K562 (cell line): ENCODE measurements around the gene TULP4. TPM values are rescaled to one million over a fixed set of nuclear protein-coding genes. Genes with fewer than 3 reads are reported as not detected.

Experiments
- ATAC-seq: fragments of 200-7000 bp; cut with Tn5 transposase; 3 replicates; pipeline ENCODE4 v1.9.1; 2020; ENCODE audit warnings: moderate library complexity
- BruUV-seq: library from RNA; stranded (reverse); fragments of 400-500 nt; replicated peaks from 2 replicates; lab custom pipeline; 2021; lab: Mats Ljungman, UMichigan
- CTCF ChIA-PET: fragments of 300-600 bp; formaldehyde crosslinking; extraction: SDS; loops from one replicate; lab custom pipeline; 2021; ENCODE audit warnings: low intra/inter-chr PET ratio; lab: Yijun Ruan, JAX
- POLR2A ChIA-PET: fragments of 300-600, 350-650 bp; sonication (Branson Sonifier 250); formaldehyde crosslinking; extraction: SDS; loops from one replicate; lab custom pipeline; 2021; ENCODE audit warnings: antibody characterized with exemption, inconsistent platforms; lab: Yijun Ruan, JAX
- DNase-seq, 4 experiments: peaks; one replicate each; pipeline versions ENCODE4 v3.0.0 to v3.0.0-alpha.2; 2011 to 2018; ENCODE audit warnings: low spot score in 3 of 4, mixed read lengths in 3 of 4; ENCODE audit errors: extremely low read depth in 1 of 4
- FAIRE-seq: peaks from 2 replicates; lab custom pipeline; 2011; peaks lifted over from hg19 to GRCh38; lab: Jason Lieb, UNC
- H2AFZ ChIP-seq: 2 replicates; pipeline ENCODE4 v1.6.0; 2011; ENCODE audit warnings: low read depth, low read length, control low read depth, inconsistent platforms
- H3K27ac ChIP-seq: fragments of 200-600 bp; 3 replicates; pipeline ENCODE4 v1.8.0; 2011; ENCODE audit warnings: low read depth, mild to moderate bottlenecking, control low read depth, inconsistent platforms, low read length, moderate library complexity, mixed read lengths; ENCODE audit errors: extremely low read depth
- H3K27me3 ChIP-seq, 2 experiments: fragments of 300-600 bp in 1 of 2; 2 replicates in 1 of 2; 3 replicates in 1 of 2; pipeline versions ENCODE4 v1.6.0 to v1.8.0; 2011; ENCODE audit warnings: inconsistent platforms in 2 of 2, low read length in 2 of 2, mild to moderate bottlenecking in 1 of 2, mixed read lengths in 1 of 2, moderate library complexity in 1 of 2; ENCODE audit not compliant: control insufficient read depth in 2 of 2, insufficient read depth in 2 of 2
- H3K36me3 ChIP-seq: fragments of 300-600 bp; 3 replicates; pipeline ENCODE4 v1.8.0; 2011; ENCODE audit warnings: mild to moderate bottlenecking, low read length, inconsistent platforms; ENCODE audit not compliant: control insufficient read depth, insufficient read depth
- H3K4me1 ChIP-seq, 2 experiments: fragments of 200-600 bp in 1 of 2; replicated peaks in 1 of 2; 2 replicates in 1 of 2; 3 replicates in 1 of 2; pipeline versions ENCODE4 v1.5.1 to v1.8.0; 2011; ENCODE audit warnings: inconsistent platforms in 2 of 2, low read length in 2 of 2, mild to moderate bottlenecking in 1 of 2, mixed read lengths in 1 of 2, moderate library complexity in 1 of 2; ENCODE audit not compliant: control insufficient read depth in 2 of 2, insufficient read depth in 2 of 2
- H3K4me2 ChIP-seq: 2 replicates; pipeline ENCODE4 v1.6.1; 2011; ENCODE audit warnings: low read length, control low read depth, inconsistent platforms, mixed read lengths; ENCODE audit not compliant: insufficient read depth
- H3K4me3 ChIP-seq: fragments of 200-600 bp; sonication (generic), shearing (Covaris generic); 2 replicates; pipeline ENCODE4 v1.5.1; 2016; ENCODE audit warnings: control low read depth, inconsistent platforms
- H3K79me2 ChIP-seq: fragments of 200-600 bp; 3 replicates; pipeline ENCODE4 v1.8.0; 2011; ENCODE audit warnings: low read length, inconsistent platforms; ENCODE audit not compliant: control insufficient read depth, insufficient read depth
- H3K9ac ChIP-seq, 2 experiments: 2 replicates each; pipeline versions ENCODE4 v1.6.0 to v1.6.1; 2011; ENCODE audit warnings: low read depth in 2 of 2, low read length in 2 of 2, control low read depth in 1 of 2, inconsistent platforms in 1 of 2, mild to moderate bottlenecking in 1 of 2, mixed read lengths in 1 of 2; ENCODE audit not compliant: insufficient read depth in 1 of 2
- H3K9me1 ChIP-seq: one replicate; pipeline ENCODE4 v1.6.0; 2011; ENCODE audit warnings: inconsistent platforms, mild to moderate bottlenecking, low read length, moderate library complexity; ENCODE audit not compliant: control insufficient read depth, insufficient read depth
- H3K9me3 ChIP-seq: replicated peaks from 2 replicates; pipeline ENCODE4 v1.5.1; 2011; ENCODE audit warnings: low read depth, low read length, inconsistent platforms; ENCODE audit not compliant: control insufficient read depth, insufficient read depth
- H4K20me1 ChIP-seq: replicated peaks from 2 replicates; pipeline ENCODE4 v1.6.1; 2011; ENCODE audit warnings: low read length, inconsistent platforms, mixed read lengths; ENCODE audit not compliant: control insufficient read depth, insufficient read depth
- PRPF4 ChIP-seq: fragments of 200-400 bp; formaldehyde crosslinking; IDR thresholded peaks from one replicate; pipeline ENCODE4 v1.6.1; 2017; ENCODE audit warnings: low read length, low read depth, mild to moderate bottlenecking; ENCODE audit not compliant: insufficient read depth, poor library complexity, severe bottlenecking
- SRF ChIP-seq, 2 experiments: fragments of 250-450, 450-650 bp in 1 of 2; sonication (Bioruptor Pico) in 1 of 2; sonication (generic) in 1 of 2; formaldehyde crosslinking; IDR thresholded peaks; 2 replicates each; pipeline versions ENCODE4 v1.5.0 to v1.5.1; 2020 to 2022; ENCODE audit warnings: mild to moderate bottlenecking in 1 of 2, missing genetic modification reagents in 1 of 2
- ZNF282 ChIP-seq: sonication (generic); formaldehyde crosslinking; IDR thresholded peaks from 2 replicates; pipeline ENCODE4 v1.8.1; 2023; ENCODE audit warnings: missing genetic modification reagents
- WGBS: fragments of 100-300 bp; shearing (Covaris generic); methylation state at CpG from one replicate; pipeline ENCODE4 v1.1.6; 2016; ENCODE audit warnings: low coverage, mixed read lengths; ENCODE audit not compliant: insufficient coverage; ENCODE audit errors: missing lambda C conversion rate; 5-methylcytosine and 5-hydroxymethylcytosine counted together
- in situ Hi-C: fragments of 300-500 bp; cut with MboI; formaldehyde crosslinking; loops from 4 replicates; pipeline ENCODE4 v1.15.0; 2018; ENCODE audit warnings: inconsistent platforms, mixed read lengths
- intact Hi-C: fragments of 100-400 bp; cut with micrococcal nuclease; formaldehyde crosslinking; loops from 2 replicates; pipeline ENCODE4 v1.14.2; 2022
- polyA plus RNA-seq, 8 experiments: library from polyadenylated mRNA; depleted of rRNA in 4 of 8; stranded (reverse) in 5 of 8; unstranded in 3 of 8; fragments of >200 nt; fragmentation: Nextera tagmentation in 2 of 8; fragmentation: Illumina TruSeq in 1 of 8; extraction: Ambion mirVana in 2 of 8; extraction: Trizol in 1 of 8; gene quantifications; 2 replicates each; pipeline versions ENCODE4 v1.2.1 to v1.2.3, GENCODE V29; 2011 to 2014; ENCODE audit warnings: inconsistent platforms in 1 of 8, missing spikeins in 1 of 8
- total RNA-seq, 7 experiments: library from RNA; depleted of rRNA in 6 of 7; stranded (reverse); fragments of >200 nt in 6 of 7; fragmentation: Illumina TruSeq in 2 of 7; extraction: Trizol in 2 of 7; gene quantifications; 2 replicates each; pipeline versions ENCODE4 v1.2.1 to v1.2.3, GENCODE V29; 2011 to 2021; ENCODE audit warnings: low replicate concordance in 1 of 7
- TF ChIP-seq, protein P1 (sequence below): fragments of 450-650 bp; formaldehyde crosslinking; IDR thresholded peaks from 2 replicates; pipeline ENCODE4 v1.4.0; 2020; ENCODE audit warnings: mild to moderate bottlenecking, mixed read lengths
- TF ChIP-seq, protein P2 (sequence below): fragments of 250-450 bp; sonication (Bioruptor Pico); IDR thresholded peaks from 2 replicates; pipeline ENCODE4 v1.8.0; 2022; ENCODE audit warnings: moderate library complexity, mild to moderate bottlenecking, inconsistent platforms
- TF ChIP-seq, protein P3 (sequence below): fragments of 450-650 bp; formaldehyde crosslinking; IDR thresholded peaks from 2 replicates; pipeline ENCODE4 v1.4.0; 2022; ENCODE audit warnings: missing genetic modification characterization

The TULP4 gene
- total and polyA plus RNA-seq, 9 of the 15 experiments (the other 6 are each of a cell fraction or from before 2014, with no cell fraction given) = 1.2 to 50.4 (median 11.0) TPM

DNA sequence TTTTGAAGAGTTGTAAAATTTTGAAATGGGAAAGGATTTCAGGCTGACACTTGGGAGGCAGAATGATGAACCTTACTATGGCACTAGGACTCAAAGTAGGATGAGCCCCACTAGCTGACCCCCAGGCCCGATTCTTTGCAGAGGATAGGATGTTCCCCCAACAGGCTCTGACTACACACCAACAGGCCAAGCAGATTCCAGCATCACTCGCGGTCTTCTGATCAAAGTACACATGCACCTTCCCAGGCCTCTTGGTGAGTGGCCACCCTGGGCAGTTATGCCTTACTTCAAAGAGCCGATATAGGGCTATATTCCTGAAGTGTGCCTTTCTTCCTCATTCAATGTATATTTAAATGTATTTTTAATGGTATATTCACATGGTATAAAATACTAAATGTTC lies 130.0 kb downstream of the TULP4 start (continued):
- TF ChIP-seq, protein P1, sequence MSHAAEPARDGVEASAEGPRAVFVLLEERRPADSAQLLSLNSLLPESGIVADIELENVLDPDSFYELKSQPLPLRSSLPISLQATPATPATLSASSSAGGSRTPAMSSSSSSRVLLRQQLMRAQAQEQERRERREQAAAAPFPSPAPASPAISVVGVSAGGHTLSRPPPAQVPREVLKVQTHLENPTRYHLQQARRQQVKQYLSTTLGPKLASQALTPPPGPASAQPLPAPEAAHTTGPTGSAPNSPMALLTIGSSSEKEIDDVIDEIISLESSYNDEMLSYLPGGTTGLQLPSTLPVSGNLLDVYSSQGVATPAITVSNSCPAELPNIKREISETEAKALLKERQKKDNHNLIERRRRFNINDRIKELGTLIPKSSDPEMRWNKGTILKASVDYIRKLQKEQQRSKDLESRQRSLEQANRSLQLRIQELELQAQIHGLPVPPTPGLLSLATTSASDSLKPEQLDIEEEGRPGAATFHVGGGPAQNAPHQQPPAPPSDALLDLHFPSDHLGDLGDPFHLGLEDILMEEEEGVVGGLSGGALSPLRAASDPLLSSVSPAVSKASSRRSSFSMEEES (CRISPR knock-in tag) = no peak
- TF ChIP-seq ZNF282 (CRISPR knock-in tag) (no peak), PRPF4 (no peak)
- TF ChIP-seq, protein P2, sequence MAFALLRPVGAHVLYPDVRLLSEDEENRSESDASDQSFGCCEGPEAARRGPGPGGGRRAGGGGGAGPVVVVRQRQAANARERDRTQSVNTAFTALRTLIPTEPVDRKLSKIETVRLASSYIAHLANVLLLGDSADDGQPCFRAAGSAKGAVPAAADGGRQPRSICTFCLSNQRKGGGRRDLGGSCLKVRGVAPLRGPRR (CRISPR knock-in tag) = no peak

DNA sequence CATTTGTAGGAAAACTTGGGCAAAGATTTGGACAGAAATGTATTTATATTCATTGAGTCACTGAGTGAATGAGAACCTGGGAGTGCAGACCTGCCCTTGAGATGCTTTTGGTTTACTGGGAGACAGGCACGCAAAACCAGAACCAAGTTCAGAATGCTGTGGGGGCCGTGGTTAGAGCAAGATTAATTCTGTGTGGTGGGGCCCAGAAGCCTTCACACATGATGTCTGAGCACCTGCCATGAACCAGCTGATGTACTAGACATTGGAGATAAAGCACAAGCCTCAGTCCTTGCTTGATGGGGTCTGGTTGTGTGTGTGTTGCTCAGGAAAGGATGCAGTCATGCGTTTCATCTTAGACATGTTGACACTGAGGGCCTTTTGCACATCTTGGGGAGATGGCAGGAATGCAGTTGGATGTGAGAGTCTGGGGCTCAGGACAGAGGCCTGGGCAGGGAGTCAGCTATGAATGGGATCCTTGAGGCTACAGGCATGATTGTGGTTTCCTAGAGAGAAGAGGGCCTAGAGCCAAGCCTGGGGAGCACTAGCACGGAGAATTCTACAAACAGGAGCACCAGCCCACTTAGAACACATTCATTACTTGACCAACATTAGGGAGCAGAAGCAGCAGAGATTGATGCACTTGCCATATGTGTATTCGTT lies 133.3 kb downstream of the TULP4 start:
- H3K4me1 ChIP-seq = no peaks in the 10 kb centered on the region
- peaks cover 7% of the 10 kb centered on the region; the same call in 2 of the 3 replicates for H3K36me3 ChIP-seq
- intact Hi-C loops = no loop called here
- H3K9ac ChIP-seq = no peak overlapping the region
- H4K20me1 ChIP-seq = no peaks in the 10 kb centered on the region
- no peak overlapping the region for H3K4me2 ChIP-seq
- no peaks in the 10 kb centered on the region for H3K27me3 ChIP-seq
- FAIRE-seq = no peak
- H3K4me3 ChIP-seq = no peak overlapping the region
- CTCF ChIA-PET = no interaction called here
- no peak overlapping the region for H2AFZ ChIP-seq
- DNase-seq = no peak
- no peak for ATAC-seq
- no peaks in the 10 kb centered on the region for H3K9me1 ChIP-seq
- POLR2A ChIA-PET = no interaction called here
- H3K27ac ChIP-seq = no peak overlapping the region
- in situ Hi-C loops = no loop called here
- no TSS peak for BruUV-seq
- WGBS = 43% methylated on average over 5 of the region's 5 CpGs
- H3K79me2 ChIP-seq = no peaks in the 10 kb centered on the region
- no peaks in the 10 kb centered on the region for H3K9me3 ChIP-seq
- TF ChIP-seq, protein P3, sequence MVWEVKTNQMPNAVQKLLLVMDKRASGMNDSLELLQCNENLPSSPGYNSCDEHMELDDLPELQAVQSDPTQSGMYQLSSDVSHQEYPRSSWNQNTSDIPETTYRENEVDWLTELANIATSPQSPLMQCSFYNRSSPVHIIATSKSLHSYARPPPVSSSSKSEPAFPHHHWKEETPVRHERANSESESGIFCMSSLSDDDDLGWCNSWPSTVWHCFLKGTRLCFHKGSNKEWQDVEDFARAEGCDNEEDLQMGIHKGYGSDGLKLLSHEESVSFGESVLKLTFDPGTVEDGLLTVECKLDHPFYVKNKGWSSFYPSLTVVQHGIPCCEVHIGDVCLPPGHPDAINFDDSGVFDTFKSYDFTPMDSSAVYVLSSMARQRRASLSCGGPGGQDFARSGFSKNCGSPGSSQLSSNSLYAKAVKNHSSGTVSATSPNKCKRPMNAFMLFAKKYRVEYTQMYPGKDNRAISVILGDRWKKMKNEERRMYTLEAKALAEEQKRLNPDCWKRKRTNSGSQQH (CRISPR knock-in tag) = no peak
- 0 out of 4 replicates have a peak, but pooled peaks of 1 of the 2 experiments have one; percentile 7 for TF ChIP-seq SRF (CRISPR knock-in tag; IDR thresholded peaks at IDR 0.05)
